Measurements from ENCODE around the gene MYO15A. TPM values are rescaled to one million over a fixed set of nuclear protein-coding genes. Genes with fewer than 3 reads are reported as not detected.

Gene MYO15A
- total and polyA plus RNA-seq, 2 of the 4 experiments (the other 2 are of a cell fraction): 0.18 to 1.1 TPM

- intact Hi-C loops (cut with micrococcal nuclease): no loop called here
- Histone ChIP-seq H3K79me1 (ENCODE audit: low read depth in 1 of 2, low read length in 2 of 2) (peaks cover 4 to 5% of the 10 kb centered on the region in 2 experiments; a peak in 3 of 4 replicates), H2BK15ac (ENCODE audit: low read depth, low read length) (no peak overlapping the region), H2AFZ (replicated peaks; ENCODE audit: low read length, poor library complexity) (no peak overlapping the region), H3K14ac (replicated peaks; ENCODE audit: low read depth, low read length) (no peak overlapping the region), H3K18ac (ENCODE audit: low read depth, low read length) (no peak overlapping the region), H3K56ac (ENCODE audit: extremely low read depth, insufficient read depth, low read length) (no peak overlapping the region), H3K4me3 (ENCODE audit: insufficient read depth, low read depth, low read length) (no peak overlapping the region), H3K4me2 (ENCODE audit: low read depth, low read length) (no peak overlapping the region), H3K23ac (ENCODE audit: low read depth, low read length) (no peak overlapping the region), H3K4me1 (ENCODE audit: control insufficient read depth, insufficient read depth, low read length) (peaks cover 11% of the 10 kb centered on the region), H3K9me1 (ENCODE audit: insufficient read depth, low read length) (peaks cover 10% of the 10 kb centered on the region), H2BK120ac (ENCODE audit: low read depth, low read length) (no peak overlapping the region), H3K27me3 (ENCODE audit: control insufficient read depth, insufficient read depth, low read length) (no peaks in the 10 kb centered on the region), H3K36me3 (ENCODE audit: control insufficient read depth, insufficient read depth, low read length) (no peaks in the 10 kb centered on the region), H4K5ac (ENCODE audit: low read depth, low read length) (no peak overlapping the region), H2BK5ac (ENCODE audit: low read depth, low read length, poor library complexity, severe bottlenecking) (no peak overlapping the region), H2AK5ac (ENCODE audit: low read depth, low read length) (no peak overlapping the region), H2AK9ac (replicated peaks; ENCODE audit: low read depth, low read length, poor library complexity) (no peak overlapping the region), H3K4ac (ENCODE audit: low read depth, low read length) (no peak overlapping the region), H3K9me3 (ENCODE audit: control insufficient read depth, insufficient read depth, low read length) (no peaks in the 10 kb centered on the region), H3K9ac (ENCODE audit: low read depth, low read length) (no peak overlapping the region), H4K20me1 (ENCODE audit: insufficient read depth, low read length) (no peaks in the 10 kb centered on the region), H4K8ac (ENCODE audit: low read depth in 2 of 2, low read length in 2 of 2) (no peak overlapping the region), H3K27ac (ENCODE audit: insufficient read depth, low read length) (no peak overlapping the region), H4K91ac (ENCODE audit: insufficient read depth, low read depth, low read length) (no peak overlapping the region), H2BK20ac (ENCODE audit: low read depth, low read length) (no peak overlapping the region)
- DNase-seq: no peak
- BruUV-seq (replicated peaks): no TSS peak
- ChIA-PET CTCF (interaction anchor here (0.6 kb wide), 1 partner anchor 122 kb away, joined by 3 read pairs; no protein-coding TSS in a partner anchor), POLR2A (ENCODE audit: unreplicated experiment) (no interaction called here)
- in situ Hi-C loops (cut with MboI; ENCODE audit: low sequenced_read_pairs): no loop called here
- TF ChIP-seq FOS (IDR thresholded peaks at IDR 0.05; ENCODE audit: low read depth, low read length): no peak
- no peak for ATAC-seq (ENCODE audit: low read depth)
- dilution Hi-C loops (cut with HindIII; ENCODE audit: low sequenced_read_pairs, unreplicated experiment): no loop called here
Observed at GRCh38 chr17:18177133-18177532, 68.6 kb downstream of the MYO15A start.
